Coronary artery (tissue), 2 donors: ENCODE measurements around the gene TMEM238L.

ENCODE experiments used
- DNase-seq: peaks from one replicate; pipeline ENCODE4 v3.0.0-alpha.2; 2017; ENCODE audit warnings: low spot score
- H3K27ac ChIP-seq, 2 donors: fragments of 200-600 bp; sonication (generic); one replicate each; pipeline ENCODE4 v1.5.1; 2016 to 2019
- H3K4me3 ChIP-seq: fragments of 200-600 bp; sonication (generic); 2 replicates; pipeline ENCODE4 v1.5.1; 2016; ENCODE audit warnings: mild to moderate bottlenecking, moderate library complexity
- CTCF ChIP-seq: fragments of 200-600 bp; sonication (generic); IDR thresholded peaks from one replicate; pipeline ENCODE4 v1.5.1; 2019; ENCODE audit warnings: antibody characterized with exemption

Gene TMEM238L

GRCh38 chr17:10797476-10798328, 6.2 kb downstream of the TMEM238L start:
- H3K27ac ChIP-seq = no peak overlapping the region
- no peak for DNase-seq
- TF ChIP-seq CTCF = no peak
- no peak overlapping the region for H3K4me3 ChIP-seq

- Histone ChIP-seq H3K4me3 (no peak overlapping the region), H3K27ac (no peak overlapping the region)
- DNase-seq = no peak
- no peak for TF ChIP-seq CTCF
Observed at GRCh38 chr17:10793816-10794215, 10.1 kb downstream of the TMEM238L start.

DNA sequence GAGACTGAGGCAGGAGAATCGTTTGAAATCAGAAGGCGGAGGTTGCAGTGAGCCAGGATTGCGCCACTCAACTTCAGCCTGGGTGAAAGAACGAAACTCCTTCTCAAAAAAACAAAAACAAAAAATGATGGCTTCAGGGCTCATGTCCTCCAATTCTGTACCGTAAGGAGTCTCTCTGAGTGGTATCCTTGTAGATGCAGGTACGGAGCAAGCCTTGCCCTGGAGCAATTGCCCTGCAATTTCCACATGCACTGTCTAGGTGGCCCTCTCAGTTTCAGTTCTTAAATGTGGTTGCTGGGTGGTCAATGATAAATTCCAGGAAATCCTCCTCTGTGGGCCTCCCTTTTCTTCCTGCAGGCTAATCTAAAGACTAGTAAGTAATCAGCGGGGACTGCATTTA, 10.6 kb downstream of the TMEM238L start:
- Histone ChIP-seq H3K4me3 (no peak overlapping the region), H3K27ac (no peak overlapping the region)
- DNase-seq = no peak
- TF ChIP-seq CTCF = no peak

DNA sequence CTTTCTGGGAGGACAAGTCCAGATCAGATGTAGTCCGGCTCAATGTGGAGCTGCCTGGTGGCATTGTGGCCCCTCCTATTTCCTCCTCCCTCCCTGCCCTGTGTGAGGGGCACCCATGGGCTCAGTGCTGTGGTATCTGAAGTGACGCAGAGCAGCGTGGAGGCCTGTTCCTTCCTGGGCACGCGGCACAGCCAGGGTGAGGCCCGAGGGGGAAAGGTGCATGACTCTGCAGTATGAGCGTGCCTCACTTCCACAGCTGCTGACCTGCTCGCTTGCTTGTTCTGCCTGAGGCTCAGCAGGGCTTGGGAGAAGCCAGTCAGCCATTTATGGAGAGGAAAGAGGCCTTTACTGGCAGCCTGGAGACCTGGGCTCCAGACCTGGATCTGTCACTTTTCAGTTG, 11.7 kb downstream of the TMEM238L start:
- H3K4me3 ChIP-seq = no peak overlapping the region
- no peak overlapping the region for H3K27ac ChIP-seq
- no peak for DNase-seq
- TF ChIP-seq CTCF = no peak

DNA sequence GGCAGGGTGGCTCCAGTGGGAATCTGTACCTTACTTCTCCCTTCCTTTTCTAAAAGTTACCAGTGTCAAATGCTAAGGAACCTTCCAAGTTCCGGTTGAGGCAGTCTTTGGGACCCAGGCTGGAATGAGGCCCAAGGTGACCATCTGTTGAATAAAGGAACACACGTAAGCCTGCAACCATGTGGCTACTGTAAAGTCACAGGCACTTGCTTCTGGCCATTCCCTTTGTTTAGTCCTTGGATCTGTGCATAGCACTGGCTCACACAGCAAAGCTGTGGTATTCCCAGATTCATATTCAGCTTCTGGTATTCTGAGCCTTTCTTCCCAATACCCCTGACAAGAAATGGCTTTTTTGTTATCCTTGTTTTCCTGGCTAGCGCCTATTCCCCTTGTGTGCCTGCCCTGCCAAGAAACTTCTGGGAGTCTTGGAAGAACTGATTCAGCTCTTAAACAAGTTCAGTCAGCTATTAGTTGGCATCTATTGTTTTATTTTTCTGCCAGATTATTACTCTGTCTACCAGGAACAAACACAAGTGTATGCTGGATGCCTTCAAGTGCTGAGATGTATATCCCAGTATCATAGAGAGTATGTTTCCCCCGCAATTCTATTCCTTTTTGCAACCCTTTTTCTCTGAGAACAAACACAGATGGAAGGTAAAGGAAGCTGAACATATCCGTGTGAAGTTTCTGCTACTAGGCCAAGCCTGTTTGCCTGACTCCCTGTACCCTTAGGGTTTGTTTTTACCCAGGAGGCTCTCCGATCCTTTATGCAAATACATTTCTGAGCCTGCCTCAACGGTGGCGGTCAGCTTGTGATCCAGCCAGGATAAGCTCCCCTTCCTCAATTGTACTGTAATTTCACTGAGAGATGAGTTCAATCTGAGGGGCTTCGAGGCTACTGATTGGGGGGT, 13.2 kb downstream of the TMEM238L start:
- Histone ChIP-seq H3K27ac (no peak overlapping the region), H3K4me3 (no peak overlapping the region)
- TF ChIP-seq CTCF = no peak
- DNase-seq = no peak

GRCh38 chr17:10789694-10790271, 14.1 kb downstream of the TMEM238L start:
- H3K27ac ChIP-seq = no peak overlapping the region

More at GRCh38 chr17:10789694-10790271, 14.1 kb downstream of the TMEM238L start:
- DNase-seq = no peak
- no peak overlapping the region for H3K4me3 ChIP-seq
- no peak for TF ChIP-seq CTCF
